Neuron (in vitro differentiated cells): ENCODE data around the gene RCOR3.
"Not testable (repeated sequence)": the region's sequence is repeated elsewhere in the genome, so short reads cannot be mapped to it uniquely, and the experiment has no call there.

Experiments used
- H2AFZ ChIP-seq: one replicate; pipeline ENCODE4 v1.6.1; 2013; ENCODE audit warnings: low read depth, mild to moderate bottlenecking, inconsistent platforms, low read length, moderate library complexity
- H3K27me3 ChIP-seq: one replicate; pipeline ENCODE4 v1.6.1; 2013; ENCODE audit warnings: low read length; ENCODE audit not compliant: insufficient read depth
- H3K36me3 ChIP-seq: one replicate; pipeline ENCODE4 v1.6.1; 2013; ENCODE audit warnings: low read length; ENCODE audit not compliant: insufficient read depth
- H3K4me1 ChIP-seq: one replicate; pipeline ENCODE4 v1.6.1; 2013; ENCODE audit warnings: low read length; ENCODE audit not compliant: insufficient read depth
- H3K4me3 ChIP-seq: 2 replicates; pipeline ENCODE4 v1.5.1; 2013; ENCODE audit warnings: mild to moderate bottlenecking, low read length, moderate library complexity
- H3K9me3 ChIP-seq: one replicate; pipeline ENCODE4 v1.6.1; 2013; ENCODE audit warnings: low read length

RCOR3 gene

GRCh38 chr1:211344152-211344618 is 85.0 kb downstream of the RCOR3 start:
- Histone ChIP-seq H3K27me3 (no peaks in the 10 kb centered on the region), H3K36me3 (no peaks in the 10 kb centered on the region), H2AFZ (no peak overlapping the region), H3K4me1 (no peaks in the 10 kb centered on the region), H3K9me3 (no peaks in the 10 kb centered on the region), H3K4me3 (no peak overlapping the region)

- no peak overlapping the region for H3K4me3 ChIP-seq
- no peak overlapping the region for H2AFZ ChIP-seq
- H3K9me3 ChIP-seq: no peaks in the 10 kb centered on the region
- H3K4me1 ChIP-seq: no peaks in the 10 kb centered on the region
- no peaks in the 10 kb centered on the region for H3K27me3 ChIP-seq
- no peaks in the 10 kb centered on the region for H3K36me3 ChIP-seq
These were observed 86.6 kb downstream of the RCOR3 start for GRCh38 chr1:211345719-211346118.

GRCh38 chr1:211347077-211347844 is 88.1 kb downstream of the RCOR3 start:
- Histone ChIP-seq H3K36me3 (no peaks in the 10 kb centered on the region), H3K27me3 (no peaks in the 10 kb centered on the region), H3K4me1 (no peaks in the 10 kb centered on the region), H3K9me3 (no peaks in the 10 kb centered on the region), H3K4me3 (no peak overlapping the region), H2AFZ (no peak overlapping the region)

GRCh38 chr1:211348547-211348946 is 89.4 kb downstream of the RCOR3 start:
- Histone ChIP-seq H3K4me3 (no peak overlapping the region), H3K27me3 (no peaks in the 10 kb centered on the region), H3K9me3 (no peaks in the 10 kb centered on the region), H3K36me3 (no peaks in the 10 kb centered on the region), H2AFZ (no peak overlapping the region), H3K4me1 (no peaks in the 10 kb centered on the region)

GRCh38 chr1:211349741-211350140 is 90.6 kb downstream of the RCOR3 start:
- H2AFZ ChIP-seq: no peak overlapping the region
- H3K27me3 ChIP-seq: no peaks in the 10 kb centered on the region
- no peaks in the 10 kb centered on the region for H3K9me3 ChIP-seq
- no peaks in the 10 kb centered on the region for H3K36me3 ChIP-seq
- H3K4me3 ChIP-seq: no peak overlapping the region
- H3K4me1 ChIP-seq: no peaks in the 10 kb centered on the region

- H3K9me3 ChIP-seq, H3K36me3 ChIP-seq, H3K27me3 ChIP-seq, H3K4me1 ChIP-seq, H2AFZ ChIP-seq, H3K4me3 ChIP-seq: not testable (repeated sequence)
These were observed 92.9 kb downstream of the RCOR3 start for GRCh38 chr1:211352055-211352454.

GRCh38 chr1:211352465-211352864 is 93.3 kb downstream of the RCOR3 start:
- Histone ChIP-seq H3K27me3 (no peaks in the 10 kb centered on the region), H3K9me3 (no peaks in the 10 kb centered on the region), H3K4me1 (no peaks in the 10 kb centered on the region), H2AFZ (no peak overlapping the region), H3K4me3 (no peak overlapping the region), H3K36me3 (no peaks in the 10 kb centered on the region)

GRCh38 chr1:211352985-211353515 is 93.9 kb downstream of the RCOR3 start:
- Histone ChIP-seq H2AFZ (no peak overlapping the region), H3K27me3 (no peaks in the 10 kb centered on the region), H3K4me1 (no peaks in the 10 kb centered on the region), H3K4me3 (no peak overlapping the region), H3K36me3 (no peaks in the 10 kb centered on the region), H3K9me3 (no peaks in the 10 kb centered on the region)

GRCh38 chr1:211353562-211354212 is 94.5 kb downstream of the RCOR3 start:
- Histone ChIP-seq H3K36me3 (no peaks in the 10 kb centered on the region), H3K4me1 (no peaks in the 10 kb centered on the region), H3K27me3 (no peaks in the 10 kb centered on the region), H3K9me3 (no peaks in the 10 kb centered on the region), H3K4me3 (no peak overlapping the region), H2AFZ (no peak overlapping the region)

GRCh38 chr1:211355873-211356272 is 96.7 kb downstream of the RCOR3 start:
- Histone ChIP-seq H3K4me3 (no peak overlapping the region), H3K4me1 (no peaks in the 10 kb centered on the region), H3K9me3 (no peaks in the 10 kb centered on the region), H3K27me3 (no peaks in the 10 kb centered on the region), H3K36me3 (no peaks in the 10 kb centered on the region), H2AFZ (no peak overlapping the region)

- Histone ChIP-seq H3K9me3 (no peaks in the 10 kb centered on the region), H3K27me3 (no peaks in the 10 kb centered on the region), H3K36me3 (no peaks in the 10 kb centered on the region), H3K4me1 (no peaks in the 10 kb centered on the region), H3K4me3 (no peak overlapping the region), H2AFZ (no peak overlapping the region)
These were observed 97.7 kb downstream of the RCOR3 start for GRCh38 chr1:211356723-211357407.

GRCh38 chr1:211358685-211359084 is 99.5 kb downstream of the RCOR3 start:
- no peaks in the 10 kb centered on the region for H3K9me3 ChIP-seq
- no peaks in the 10 kb centered on the region for H3K36me3 ChIP-seq
- no peaks in the 10 kb centered on the region for H3K4me1 ChIP-seq
- no peak overlapping the region for H3K4me3 ChIP-seq
- no peaks in the 10 kb centered on the region for H3K27me3 ChIP-seq
- H2AFZ ChIP-seq: no peak overlapping the region

- H3K4me3 ChIP-seq: no peak overlapping the region
- H3K9me3 ChIP-seq: no peaks in the 10 kb centered on the region
- H3K36me3 ChIP-seq: no peaks in the 10 kb centered on the region
- H3K27me3 ChIP-seq: no peaks in the 10 kb centered on the region
- H3K4me1 ChIP-seq: no peaks in the 10 kb centered on the region
- H2AFZ ChIP-seq: no peak overlapping the region
These were observed 100.7 kb downstream of the RCOR3 start for GRCh38 chr1:211359876-211360275.
